Thoracic aorta (tissue), 2 donors: Measurements from ENCODE around the gene GIPC3. TPM values are rescaled to one million over a fixed set of nuclear protein-coding genes. Genes with fewer than 3 reads are reported as not detected.

Experiments used
- ATAC-seq: fragments of 150-250 bp; one replicate; pipeline ENCODE4 v1.8.0; 2017; ENCODE audit warnings: low read depth; ENCODE audit not compliant: insufficient number of reproducible peaks, low FRiP score
- DNase-seq: peaks from one replicate; pipeline ENCODE4 v3.0.0-alpha.2; 2020; ENCODE audit warnings: low spot score
- H3K27ac ChIP-seq, 2 donors: fragments of 200-600 bp; sonication (generic); 1 replicate in 1 of 2; 2 replicates in 1 of 2; pipeline ENCODE4 v1.5.1; 2016; ENCODE audit warnings: mild to moderate bottlenecking in 2 of 2, moderate library complexity in 2 of 2
- H3K27me3 ChIP-seq: fragments of 200-600 bp; sonication (generic); replicated peaks from 2 replicates; pipeline ENCODE4 v1.6.0; 2016; ENCODE audit warnings: mild to moderate bottlenecking; ENCODE audit not compliant: insufficient read depth
- H3K36me3 ChIP-seq: fragments of 200-600 bp; sonication (generic); one replicate; pipeline ENCODE4 v1.5.1; 2016
- H3K4me1 ChIP-seq, 2 donors: fragments of 200-600 bp; sonication (generic); 1 replicate in 1 of 2; 2 replicates in 1 of 2; pipeline versions ENCODE4 v1.5.1 to v1.6.0; 2016; ENCODE audit warnings: low read depth in 2 of 2, mild to moderate bottlenecking in 1 of 2; ENCODE audit not compliant: control insufficient read depth in 1 of 2
- H3K4me3 ChIP-seq: fragments of 200-600 bp; sonication (generic); 2 replicates; pipeline ENCODE4 v1.5.1; 2016; ENCODE audit warnings: mild to moderate bottlenecking
- H3K9me3 ChIP-seq: fragments of 200-600 bp; sonication (generic); 2 replicates; pipeline ENCODE4 v1.5.1; 2016
- total RNA-seq, 2 donors: library from RNA; depleted of rRNA; stranded (reverse); fragments of >200 nt; gene quantifications; one replicate each; pipeline versions ENCODE4 v1.1.0 to v1.2.3, GENCODE V29; 2016
- TF ChIP-seq, protein P1 (sequence below): fragments of 200-600 bp; sonication (generic); IDR thresholded peaks from one replicate; pipeline ENCODE4 v1.5.1; 2019; ENCODE audit warnings: antibody characterized with exemption

Gene GIPC3
- total RNA-seq, 2 donors from 2014 or later = 1.1 to 1.6 TPM

DNA sequence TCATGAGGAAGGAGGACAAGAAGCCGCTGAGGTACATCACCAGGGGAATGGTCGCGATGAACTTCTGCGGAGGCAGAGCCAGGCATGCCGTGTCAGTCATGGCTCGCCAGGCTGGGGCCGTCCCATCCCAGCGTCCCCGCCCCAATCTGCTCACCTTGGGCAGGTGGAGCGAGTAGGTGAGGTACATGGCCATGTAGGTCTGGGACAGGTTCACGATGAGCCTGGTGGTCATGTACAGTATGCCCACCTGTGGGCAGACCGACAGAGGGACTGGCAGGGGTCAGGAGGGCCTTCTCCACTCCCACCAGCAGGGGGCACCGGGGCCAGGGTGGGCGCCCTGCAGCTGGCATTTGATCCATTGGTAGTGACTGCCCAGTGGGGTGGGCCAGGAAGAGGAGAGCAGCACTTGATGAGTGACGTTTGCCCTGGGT is 38.0 kb upstream of the GIPC3 start:
- no peak for ATAC-seq
- no peak for DNase-seq
- Histone ChIP-seq H3K27ac (no peak overlapping the region), H3K4me3 (no peak overlapping the region), H3K27me3 (no peaks in the 10 kb centered on the region), H3K9me3 (no peaks in the 10 kb centered on the region), H3K36me3 (no peaks in the 10 kb centered on the region), H3K4me1 (peaks cover 0 to 14% of the 10 kb centered on the region in 2 donors)
- TF ChIP-seq, protein P1, sequence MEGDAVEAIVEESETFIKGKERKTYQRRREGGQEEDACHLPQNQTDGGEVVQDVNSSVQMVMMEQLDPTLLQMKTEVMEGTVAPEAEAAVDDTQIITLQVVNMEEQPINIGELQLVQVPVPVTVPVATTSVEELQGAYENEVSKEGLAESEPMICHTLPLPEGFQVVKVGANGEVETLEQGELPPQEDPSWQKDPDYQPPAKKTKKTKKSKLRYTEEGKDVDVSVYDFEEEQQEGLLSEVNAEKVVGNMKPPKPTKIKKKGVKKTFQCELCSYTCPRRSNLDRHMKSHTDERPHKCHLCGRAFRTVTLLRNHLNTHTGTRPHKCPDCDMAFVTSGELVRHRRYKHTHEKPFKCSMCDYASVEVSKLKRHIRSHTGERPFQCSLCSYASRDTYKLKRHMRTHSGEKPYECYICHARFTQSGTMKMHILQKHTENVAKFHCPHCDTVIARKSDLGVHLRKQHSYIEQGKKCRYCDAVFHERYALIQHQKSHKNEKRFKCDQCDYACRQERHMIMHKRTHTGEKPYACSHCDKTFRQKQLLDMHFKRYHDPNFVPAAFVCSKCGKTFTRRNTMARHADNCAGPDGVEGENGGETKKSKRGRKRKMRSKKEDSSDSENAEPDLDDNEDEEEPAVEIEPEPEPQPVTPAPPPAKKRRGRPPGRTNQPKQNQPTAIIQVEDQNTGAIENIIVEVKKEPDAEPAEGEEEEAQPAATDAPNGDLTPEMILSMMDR = peak; percentile 40

DNA sequence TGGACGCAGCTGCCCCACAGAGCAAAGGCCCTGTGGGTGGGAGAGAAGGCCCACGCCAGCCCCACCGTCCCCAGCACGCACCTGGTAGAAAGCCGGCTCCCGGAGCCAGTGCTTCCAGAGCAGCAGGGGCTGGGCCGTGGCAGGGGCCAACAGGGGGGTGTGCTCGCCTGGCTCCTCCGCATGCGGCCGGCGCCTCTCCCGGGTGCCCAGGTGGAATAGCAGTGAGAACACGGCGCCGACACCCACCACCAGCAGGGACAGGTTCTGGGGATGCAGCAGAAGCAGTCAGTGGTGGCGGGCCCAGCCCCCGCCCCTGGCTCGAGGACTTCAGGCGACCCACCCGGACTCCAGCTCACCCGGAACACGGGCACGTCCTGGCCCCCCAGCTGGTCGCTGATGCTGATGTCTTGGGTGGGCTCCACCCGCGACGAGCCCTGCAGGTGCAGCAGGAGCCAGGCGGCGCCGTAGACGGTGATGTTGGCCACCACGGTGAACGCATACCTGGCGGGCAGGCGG is 37.5 kb upstream of the GIPC3 start:
- TF ChIP-seq, protein P1 = no peak
- H3K27ac ChIP-seq = no peak overlapping the region
- ATAC-seq = no peak
- no peak for DNase-seq
- H3K9me3 ChIP-seq = no peaks in the 10 kb centered on the region
- H3K36me3 ChIP-seq = no peaks in the 10 kb centered on the region
- no peaks in the 10 kb centered on the region for H3K27me3 ChIP-seq
- H3K4me3 ChIP-seq = no peak overlapping the region
- peaks cover 0 to 12% of the 10 kb centered on the region in 2 donors for H3K4me1 ChIP-seq

DNA sequence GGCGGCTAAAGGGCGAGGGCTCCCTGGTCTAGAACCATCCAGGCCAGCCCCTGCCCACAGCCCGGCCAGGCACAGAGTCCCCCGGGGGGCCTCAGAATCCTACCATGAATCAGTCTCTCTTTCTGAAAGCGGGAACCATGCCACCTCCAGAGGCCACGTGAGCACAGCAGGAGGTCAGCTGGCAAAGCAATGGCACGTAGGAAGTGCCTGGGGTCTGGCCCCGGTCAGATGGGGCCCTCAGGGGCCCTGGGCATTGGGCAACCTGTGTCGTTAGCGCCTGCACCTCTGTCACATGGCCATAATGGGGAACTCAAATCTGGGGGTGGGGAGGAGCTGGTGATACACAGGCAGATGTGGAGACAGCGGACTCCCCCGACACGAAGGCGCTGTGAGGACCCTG is 36.7 kb upstream of the GIPC3 start:
- no peaks in the 10 kb centered on the region for H3K36me3 ChIP-seq
- no peak for ATAC-seq

DNA sequence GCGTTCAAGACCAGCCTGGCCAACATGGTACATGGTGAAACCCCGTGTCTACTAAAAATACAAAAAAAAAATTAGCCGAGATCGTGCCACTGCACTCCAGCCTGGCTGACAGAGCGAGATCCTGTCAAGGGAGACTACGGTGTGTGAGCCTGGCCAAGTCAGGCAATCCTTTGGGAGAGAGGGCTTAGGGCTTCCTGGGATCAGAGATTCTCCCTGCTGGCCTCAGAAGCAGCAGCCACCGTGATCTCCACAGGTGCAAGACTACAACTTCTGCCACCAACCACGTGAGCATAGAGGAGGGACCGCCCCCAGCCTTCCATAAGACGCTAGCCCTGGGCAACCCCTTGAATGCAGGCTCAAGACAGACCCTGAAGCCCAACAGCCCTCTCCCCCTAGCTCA is 35.5 kb upstream of the GIPC3 start:
- no peak overlapping the region for H3K27ac ChIP-seq
- no peaks in the 10 kb centered on the region for H3K9me3 ChIP-seq
- TF ChIP-seq, protein P1 = no peak
- no peaks in the 10 kb centered on the region for H3K27me3 ChIP-seq
- DNase-seq (no peak), ATAC-seq (no peak)
- no peak overlapping the region for H3K4me3 ChIP-seq
- peaks cover 0 to 3% of the 10 kb centered on the region in 2 donors for H3K4me1 ChIP-seq
- no peaks in the 10 kb centered on the region for H3K36me3 ChIP-seq

More for the DNA sequence above, 36.7 kb upstream of the GIPC3 start:
- Histone ChIP-seq H3K4me3 (no peak overlapping the region), H3K27me3 (no peaks in the 10 kb centered on the region), H3K27ac (no peak overlapping the region), H3K4me1 (peaks cover 0 to 4% of the 10 kb centered on the region in 2 donors), H3K9me3 (no peaks in the 10 kb centered on the region)
- no peak for DNase-seq
- TF ChIP-seq, protein P1 = no peak

DNA sequence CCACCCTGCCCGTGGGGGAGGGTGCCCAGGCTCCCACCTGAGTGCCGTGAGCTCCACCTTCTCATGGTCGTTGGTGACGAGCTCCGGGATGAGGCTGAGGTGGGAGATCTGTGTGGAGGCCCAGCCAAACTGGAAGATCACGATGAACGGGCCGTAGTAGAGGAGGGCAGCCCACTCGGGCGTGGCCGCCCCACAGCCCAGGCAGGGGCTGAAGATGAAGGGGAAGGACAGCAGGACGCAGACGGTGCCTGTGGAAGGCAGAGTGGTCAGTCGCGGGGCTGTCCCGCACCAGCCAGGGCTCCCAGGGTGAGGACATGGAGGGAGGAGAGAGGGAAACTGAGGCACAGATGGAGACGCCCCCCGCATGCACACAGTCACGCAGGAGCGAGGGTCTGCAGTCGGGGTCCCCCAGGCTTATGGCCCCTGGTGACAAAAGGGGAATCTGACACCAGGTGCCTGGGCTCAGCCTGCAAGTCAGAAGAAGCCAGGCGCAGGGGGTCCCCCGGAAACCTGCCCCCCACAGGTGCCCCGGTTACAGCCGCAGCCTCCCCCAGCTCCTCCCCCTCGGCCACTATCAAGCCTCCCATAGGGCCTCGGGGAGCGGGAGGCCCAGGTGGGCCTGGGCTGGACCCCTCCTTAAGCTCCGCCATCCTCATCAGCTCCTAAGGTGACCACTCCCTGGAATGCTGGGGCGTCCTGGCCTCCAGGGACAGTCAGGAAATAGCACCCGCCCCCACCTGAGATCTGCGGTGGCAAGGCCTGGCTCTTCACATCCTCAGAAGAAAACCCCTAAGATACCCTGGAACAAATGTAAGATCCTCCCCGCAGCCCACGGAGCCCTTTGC is 34.1 kb upstream of the GIPC3 start:
- H3K27ac ChIP-seq = no peak overlapping the region
- H3K27me3 ChIP-seq = no peaks in the 10 kb centered on the region
- no peaks in the 10 kb centered on the region for H3K9me3 ChIP-seq
- no peak overlapping the region for H3K4me3 ChIP-seq
- TF ChIP-seq, protein P1 = no peak
- peaks cover 8 to 15% of the 10 kb centered on the region in 2 donors for H3K4me1 ChIP-seq
- no peak for ATAC-seq
- no peak for DNase-seq
- no peaks in the 10 kb centered on the region for H3K36me3 ChIP-seq
